Stimulated activated CD8-positive, alpha-beta memory T cell treated with anti-CD3 and anti-CD28 coated beads, Interleukin-4, amount 100 ng/mL, for 24 hours (primary cell): Measurements from ENCODE around the gene GPR152.

Source experiments
- DNase-seq: peaks from one replicate; pipeline ENCODE4 v3.0.0-alpha.2; 2020; ENCODE audit warnings: low read depth

The GPR152 gene

GRCh38 chr11:67452141-67452952 is at the start of gene GPR152:
Gene GPR152 (minus strand): TSS chr11:67452729. CDS start chr11:67452724, 5 bp downstream.
- no peak for DNase-seq

- DNase-seq = no peak
Observed at GRCh38 chr11:67501854-67502253, 49.3 kb upstream of the GPR152 start.

- no peak for DNase-seq
Observed at GRCh38 chr11:67500831-67501715, 48.5 kb upstream of the GPR152 start.

GRCh38 chr11:67500484-67500821 is 47.9 kb upstream of the GPR152 start:
- no peak for DNase-seq

- no peak for DNase-seq
Observed at GRCh38 chr11:67499808-67500483, 47.4 kb upstream of the GPR152 start.

GRCh38 chr11:67498544-67498972 is 46.0 kb upstream of the GPR152 start:
- no peak for DNase-seq

GRCh38 chr11:67497656-67498291 is 45.2 kb upstream of the GPR152 start:
- DNase-seq = no peak

- no peak for DNase-seq
Observed at GRCh38 chr11:67496113-67496512, 43.6 kb upstream of the GPR152 start.

GRCh38 chr11:67495234-67496005 is 42.9 kb upstream of the GPR152 start:
- DNase-seq = no peak

GRCh38 chr11:67494371-67495233 is 42.1 kb upstream of the GPR152 start:
- DNase-seq = no peak

GRCh38 chr11:67493548-67494370 is 41.2 kb upstream of the GPR152 start:
- no peak for DNase-seq

- DNase-seq = no peak
Observed at GRCh38 chr11:67492801-67493547, 40.4 kb upstream of the GPR152 start.

- no peak for DNase-seq
Observed at GRCh38 chr11:67492069-67492727, 39.7 kb upstream of the GPR152 start.

- DNase-seq = no peak
Observed at GRCh38 chr11:67491276-67492068, 38.9 kb upstream of the GPR152 start.

GRCh38 chr11:67490727-67491065 is 38.2 kb upstream of the GPR152 start:
- DNase-seq = no peak

- DNase-seq = no peak
Observed at GRCh38 chr11:67489885-67490726, 37.6 kb upstream of the GPR152 start.
